ENCODE results near the gene KCNJ16. TPM values are rescaled to one million over a fixed set of nuclear protein-coding genes. Genes with fewer than 3 reads are reported as not detected.

KCNJ16 gene
- not detected in 2 replicates for total RNA-seq (ENCODE audit: low replicate concordance)

DNA sequence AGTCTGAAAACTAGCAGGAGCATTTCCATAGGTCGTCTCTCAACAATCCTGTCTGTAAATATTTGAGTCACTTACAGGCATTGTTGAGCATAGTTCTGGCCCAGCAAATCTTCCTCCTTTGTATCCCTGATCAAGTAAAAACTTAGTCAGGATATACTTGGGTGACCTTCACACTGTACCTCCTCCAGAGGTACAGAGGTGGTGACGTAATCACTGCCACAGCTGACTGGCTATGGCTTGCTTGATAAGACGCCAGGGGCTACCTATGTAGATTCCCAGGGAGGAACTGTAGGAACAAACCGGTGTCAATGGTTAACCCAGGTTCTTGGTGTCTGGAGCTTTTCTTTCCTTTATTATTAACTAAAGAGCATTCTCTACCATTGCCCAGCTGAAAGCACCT lies at the start of gene KCNJ16:
TSS of gene KCNJ16 (plus strand) at position 270 of the 400 bp plus-strand sequence. CDS start 56,863 bp downstream, outside the sequence.

GRCh38 chr17:70168977-70169708 lies 94.1 kb downstream of the KCNJ16 start, which contains the start of gene KCNJ2:
KCNJ2 (plus strand) TSS chr17:70169532; CDS start chr17:70175040, 5,508 bp downstream.

Other genes starting within 250 kb of the KCNJ16 start
- 0.75 and 19.0 TPM in 2 replicates for gene KCNJ2, start 94.3 kb downstream of the KCNJ16 start, total RNA-seq (ENCODE audit: low replicate concordance)

All from smooth muscle cell of the coronary artery (primary cell).